ENCODE measurements around the gene RSPRY1.
"Not testable (repeated sequence)": the region's sequence is repeated elsewhere in the genome, so short reads cannot be mapped to it uniquely, and the experiment has no call there.

Gene RSPRY1

DNA sequence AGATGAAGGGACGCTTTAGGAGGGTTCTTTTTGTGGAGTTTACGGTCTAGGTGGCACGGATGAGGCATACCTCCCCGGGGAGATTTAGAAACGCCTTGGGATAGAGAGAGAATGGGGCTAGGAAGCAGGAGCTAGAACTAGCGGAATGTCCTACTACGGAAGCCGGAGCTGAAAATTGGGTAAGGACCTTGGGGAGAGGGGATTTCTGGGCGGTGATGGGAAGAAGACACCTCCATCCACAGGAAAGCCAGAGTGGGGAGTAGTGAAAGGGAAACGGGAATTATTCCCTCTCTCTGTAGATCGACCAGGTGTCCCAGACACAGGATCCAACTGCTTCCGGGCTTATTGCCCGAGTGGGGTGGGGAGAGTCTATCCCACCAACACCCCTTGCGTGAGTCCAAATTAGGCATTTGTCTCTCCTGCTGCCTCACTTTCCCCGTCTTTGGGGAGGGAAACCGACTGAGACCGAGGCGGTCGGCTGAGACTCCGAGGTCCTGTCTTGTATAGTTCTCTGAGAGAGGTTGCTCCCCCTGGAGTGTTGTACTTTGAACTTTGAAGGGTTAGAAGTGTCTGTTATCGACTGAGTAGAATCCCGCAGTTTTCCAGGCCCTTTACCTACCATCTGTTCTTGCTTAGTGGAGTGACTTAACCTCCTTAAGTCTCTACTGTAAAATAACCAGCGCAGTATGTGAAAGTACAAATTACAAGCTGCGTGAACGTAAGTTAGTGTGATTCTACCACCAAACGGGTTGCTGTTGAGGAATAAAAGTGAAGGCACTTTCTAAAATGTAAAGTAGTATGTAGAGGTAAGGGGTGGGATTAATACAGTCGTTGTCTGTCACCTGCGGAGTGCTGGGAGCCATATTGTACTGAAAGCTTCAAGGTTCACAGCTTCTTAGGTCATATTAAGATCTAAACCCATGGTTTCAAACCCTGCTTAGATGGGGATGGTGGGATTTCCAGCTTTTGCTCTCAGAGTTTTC is 1.0 kb downstream of the RSPRY1 start:
- no peak for DNase-seq

DNA sequence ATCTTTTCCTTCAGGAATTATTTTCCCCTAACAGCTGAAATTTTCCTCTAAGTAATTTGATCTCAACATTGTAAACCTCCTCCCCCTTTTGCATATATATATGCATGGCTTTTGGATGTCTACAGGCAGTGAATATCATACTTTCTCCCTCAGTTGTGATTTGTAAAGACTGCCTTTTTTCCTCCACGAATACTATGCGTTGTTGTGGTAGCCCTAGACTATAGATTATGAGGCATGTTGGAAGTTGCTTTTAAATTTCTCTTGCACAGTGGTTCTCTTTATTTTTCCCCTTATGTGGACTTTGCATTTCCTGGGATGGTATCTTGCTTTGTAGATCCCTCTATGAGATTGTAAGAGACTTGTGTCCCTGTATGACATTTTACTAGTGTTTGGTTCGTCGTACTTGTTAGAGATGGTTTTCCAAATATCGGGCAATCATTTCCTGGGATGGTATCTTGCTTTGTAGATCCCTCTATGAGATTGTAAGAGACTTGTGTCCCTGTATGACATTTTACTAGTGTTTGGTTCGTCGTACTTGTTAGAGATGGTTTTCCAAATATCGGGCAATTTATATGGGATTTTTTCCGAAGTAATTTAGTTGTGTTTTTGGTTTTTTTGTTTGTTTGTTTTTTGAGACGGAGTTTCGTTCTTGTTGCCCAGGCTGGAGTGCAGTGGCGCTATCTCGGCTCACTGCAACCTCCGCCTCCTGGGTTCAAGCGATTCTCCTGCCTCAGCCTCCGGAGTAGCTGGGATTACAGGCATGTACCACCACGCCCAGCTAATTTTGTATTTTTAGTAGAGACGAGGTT is 2.0 kb downstream of the RSPRY1 start:
- not testable (repeated sequence) for DNase-seq

DNA sequence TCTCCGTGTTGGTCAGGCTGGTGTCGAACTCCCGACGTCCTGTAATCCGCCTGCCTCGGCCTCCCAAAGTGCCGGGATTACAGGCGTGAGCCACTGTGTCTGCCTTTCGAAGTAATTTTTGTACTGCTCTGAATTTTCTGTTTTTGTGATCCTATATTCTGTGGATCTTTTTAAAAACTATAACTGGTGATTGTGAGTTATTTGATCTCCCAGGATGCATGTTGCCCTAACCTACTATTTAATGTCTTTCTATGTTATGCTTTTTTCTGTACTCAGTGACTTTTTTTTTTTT is 2.5 kb downstream of the RSPRY1 start:
- no peak for DNase-seq

DNA sequence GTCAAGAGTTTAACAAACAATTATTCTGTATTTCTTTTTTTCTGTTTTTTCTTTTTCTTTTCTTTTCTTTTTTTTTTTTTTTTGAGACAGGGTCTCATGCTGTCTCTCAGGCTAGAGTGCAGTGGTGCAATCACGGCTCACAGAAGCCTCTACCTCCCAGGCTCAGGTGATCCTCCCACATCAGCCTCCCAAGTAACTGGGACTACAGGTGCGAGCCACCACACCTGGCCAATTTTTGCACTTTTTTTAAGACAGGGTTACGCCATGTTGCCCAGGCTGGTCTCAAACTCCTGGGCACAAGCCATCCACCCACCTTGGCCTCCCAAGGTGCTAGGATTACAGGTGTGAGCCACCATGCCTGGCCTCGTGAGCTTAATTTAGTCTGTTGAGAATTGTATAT is 3.4 kb downstream of the RSPRY1 start:
- DNase-seq = not testable (repeated sequence)

DNA sequence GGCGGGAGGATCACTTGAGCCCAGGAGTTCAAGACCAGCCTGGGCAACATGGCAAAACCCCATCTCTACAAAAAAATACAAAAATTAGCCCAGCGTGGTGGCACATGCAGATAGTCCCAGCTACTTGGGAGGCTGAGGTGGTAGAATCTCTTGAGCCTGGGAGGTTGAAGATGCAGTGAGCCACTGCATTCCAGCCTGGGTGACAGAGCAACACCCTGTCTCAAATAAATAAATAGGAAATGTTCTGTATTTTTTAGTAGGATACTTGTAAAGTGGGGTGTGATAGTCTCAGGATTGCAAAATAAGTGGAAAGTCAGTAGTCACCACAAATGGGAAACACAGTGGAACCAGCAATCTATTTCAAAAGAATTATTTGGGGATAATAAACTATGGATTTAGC is 4.0 kb downstream of the RSPRY1 start:
- no peak for DNase-seq

DNA sequence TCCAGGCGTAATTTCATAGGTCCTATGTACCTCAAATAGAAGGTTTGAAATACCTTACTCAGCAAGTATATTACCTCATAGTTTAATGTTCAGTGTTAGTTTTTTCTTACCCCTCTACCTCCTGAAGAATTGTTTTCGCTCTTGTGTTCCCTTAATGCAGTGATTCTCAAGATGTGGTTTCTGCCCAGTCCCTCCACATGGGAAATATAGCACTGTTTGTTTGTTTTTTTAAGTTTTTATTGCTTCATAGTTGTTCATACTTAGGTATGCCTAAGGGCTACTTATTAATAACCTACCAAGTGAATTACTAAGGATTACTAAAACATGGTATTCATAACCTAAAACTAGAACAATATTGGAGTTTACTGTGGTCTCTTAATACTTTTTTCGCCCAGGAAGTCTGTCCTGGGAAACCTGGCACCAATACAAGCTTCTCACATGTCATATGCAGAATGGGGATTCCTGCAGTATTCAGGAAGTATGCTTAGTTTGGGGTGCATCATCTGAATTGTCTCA is 5.0 kb downstream of the RSPRY1 start:
- DNase-seq = no peak

DNA sequence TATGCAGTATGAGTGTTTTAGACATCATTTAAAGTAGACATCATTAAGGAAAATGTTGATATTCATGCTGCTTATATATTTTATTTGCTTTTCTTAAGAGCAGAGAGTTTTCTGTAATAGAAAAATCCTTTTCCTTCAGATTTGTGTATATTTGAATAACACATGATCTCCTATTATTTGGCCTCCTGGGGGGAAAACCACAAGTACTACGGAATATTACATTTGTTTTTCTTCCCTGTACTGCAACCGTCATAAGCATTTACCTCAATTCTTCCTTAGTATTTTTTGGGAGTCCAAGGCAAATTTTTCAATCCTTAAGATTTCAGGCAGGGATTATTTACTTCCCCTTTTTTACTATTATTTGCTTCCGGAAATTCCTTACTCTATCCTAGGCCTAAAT is 6.0 kb downstream of the RSPRY1 start:
- DNase-seq = no peak

DNA sequence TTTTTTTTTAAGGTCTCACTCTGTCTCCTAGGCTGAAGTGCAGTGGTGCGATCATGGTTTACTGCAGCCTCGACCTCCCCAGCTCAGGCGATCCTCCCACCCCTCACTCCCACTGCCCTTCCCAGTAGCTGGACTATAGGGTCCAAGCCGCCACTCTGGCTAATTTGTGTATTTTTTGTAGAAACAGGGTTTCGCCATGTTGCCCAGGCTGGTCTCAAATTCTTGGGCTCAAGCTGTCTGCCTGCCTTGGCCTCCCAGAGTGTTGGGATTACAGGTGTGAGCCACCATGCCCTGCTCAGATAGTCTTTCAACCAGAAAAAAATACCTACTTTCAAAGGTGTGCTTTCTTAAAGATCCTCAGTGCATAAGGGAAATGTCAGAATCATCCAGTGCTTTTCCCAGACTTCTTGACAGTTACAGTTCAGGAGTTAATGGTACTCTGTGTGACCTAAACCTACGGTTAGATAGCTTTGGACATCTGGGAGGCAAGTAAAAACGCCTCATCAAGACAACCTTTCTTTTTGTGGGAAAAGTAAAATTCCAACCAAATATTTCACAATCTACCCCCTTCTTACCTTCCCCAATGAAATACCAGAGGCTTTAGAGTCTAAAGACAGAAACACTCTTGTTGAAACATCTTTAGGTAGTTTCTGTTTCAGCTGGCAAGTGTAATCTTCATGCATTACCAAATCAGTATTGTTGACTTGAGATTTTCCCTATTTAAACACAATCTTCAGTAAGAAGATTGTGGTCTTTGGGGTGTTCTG is 6.8 kb downstream of the RSPRY1 start:
- no peak for DNase-seq

DNA sequence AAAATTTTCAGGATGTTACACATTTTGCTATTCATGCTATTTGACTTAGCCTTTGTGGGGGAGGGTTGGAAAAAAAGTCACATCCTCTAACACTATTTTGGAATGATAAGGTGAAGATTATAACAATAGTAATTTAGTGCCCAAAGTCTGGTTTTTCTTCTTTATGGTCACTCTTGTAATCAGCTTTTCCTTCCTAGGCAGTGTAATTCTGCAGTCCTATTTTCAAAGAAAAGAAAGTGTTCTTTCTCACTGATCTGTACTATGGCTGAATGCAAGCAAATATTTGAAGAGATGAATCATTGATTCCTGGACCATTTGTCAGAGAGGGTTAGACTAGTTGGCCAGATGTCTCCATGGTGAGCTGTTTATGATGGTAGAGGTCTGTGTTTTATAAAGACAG is 8.4 kb downstream of the RSPRY1 start:
- no peak for DNase-seq

DNA sequence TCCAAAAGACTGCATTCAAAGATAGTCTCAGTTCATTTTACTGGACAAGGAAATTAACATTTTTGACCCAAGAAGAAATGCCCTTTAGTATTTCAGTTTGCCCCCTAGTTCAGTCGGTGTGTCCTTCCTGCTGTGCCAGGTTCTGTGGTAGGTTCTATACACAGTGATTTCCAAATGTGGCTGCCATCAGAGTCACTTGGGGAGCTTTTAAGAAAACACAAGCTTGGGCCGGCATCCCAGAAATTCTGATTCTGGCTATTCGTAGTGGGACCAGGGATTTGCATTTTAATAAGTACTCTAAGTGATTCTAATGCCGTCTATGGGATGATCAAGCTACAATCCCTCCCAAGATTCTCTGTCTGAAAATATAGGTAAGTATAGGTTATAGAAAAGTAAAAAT is 10.2 kb downstream of the RSPRY1 start:
- no peak for DNase-seq

DNA sequence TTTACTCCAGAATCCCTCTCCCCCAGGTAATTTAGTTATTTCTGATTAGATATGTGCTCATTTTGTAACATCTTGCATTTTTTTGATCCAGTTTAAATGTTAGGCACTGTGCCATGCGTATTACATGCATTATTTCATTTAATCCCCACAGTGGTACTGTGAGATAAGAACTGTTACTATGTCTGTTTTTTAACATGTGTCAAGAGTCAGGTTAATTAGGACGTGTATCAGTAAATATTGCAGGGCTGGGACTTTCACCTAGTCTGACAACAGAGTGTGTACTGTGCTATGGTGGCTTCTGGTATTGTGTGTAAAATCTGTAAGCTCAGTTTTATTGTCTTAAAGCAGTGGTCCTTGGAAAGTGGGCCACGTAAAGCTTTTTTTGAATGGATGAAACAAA is 10.6 kb downstream of the RSPRY1 start:
- no peak for DNase-seq

DNA sequence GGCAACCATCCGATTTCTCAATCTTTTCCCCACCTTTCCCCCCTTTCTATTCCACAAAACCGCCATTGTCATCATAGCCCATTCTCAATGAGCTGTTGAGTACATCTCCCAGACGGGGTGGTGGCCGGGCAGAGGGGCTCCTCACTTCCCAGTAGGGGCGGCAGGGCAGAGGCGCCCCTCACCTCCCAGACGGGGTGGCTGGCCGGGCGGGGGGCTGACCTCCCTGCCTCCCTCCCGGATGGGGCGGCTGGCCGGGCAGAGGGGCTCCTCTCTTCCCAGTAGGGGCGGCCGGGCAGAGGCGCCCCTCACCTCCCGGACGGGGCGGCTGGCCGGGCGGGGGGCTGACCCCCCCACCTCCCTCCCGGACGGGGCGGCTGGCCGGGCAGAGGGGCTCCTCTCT is 14.2 kb downstream of the RSPRY1 start:
- not testable (repeated sequence) for DNase-seq

DNA sequence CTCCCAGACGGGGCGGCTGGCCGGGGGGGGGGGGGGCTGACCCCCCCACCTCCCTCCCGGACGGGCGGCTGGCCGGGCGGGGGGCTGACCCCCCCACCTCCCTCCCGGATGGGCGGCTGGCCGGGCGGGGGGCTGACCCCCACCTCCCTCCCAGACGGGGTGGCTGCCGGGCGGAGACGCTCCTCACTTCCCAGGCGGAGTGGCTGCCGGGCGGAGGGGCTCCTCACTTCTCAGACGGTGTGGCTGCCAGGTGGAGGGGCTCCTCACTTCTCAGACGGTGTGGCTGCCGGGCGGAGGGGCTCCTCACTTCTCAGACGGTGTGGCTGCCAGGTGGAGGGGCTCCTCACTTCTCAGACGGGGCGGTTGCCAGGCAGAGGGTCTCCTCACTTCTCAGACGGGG is 14.8 kb downstream of the RSPRY1 start:
- DNase-seq = not testable (repeated sequence)

DNA sequence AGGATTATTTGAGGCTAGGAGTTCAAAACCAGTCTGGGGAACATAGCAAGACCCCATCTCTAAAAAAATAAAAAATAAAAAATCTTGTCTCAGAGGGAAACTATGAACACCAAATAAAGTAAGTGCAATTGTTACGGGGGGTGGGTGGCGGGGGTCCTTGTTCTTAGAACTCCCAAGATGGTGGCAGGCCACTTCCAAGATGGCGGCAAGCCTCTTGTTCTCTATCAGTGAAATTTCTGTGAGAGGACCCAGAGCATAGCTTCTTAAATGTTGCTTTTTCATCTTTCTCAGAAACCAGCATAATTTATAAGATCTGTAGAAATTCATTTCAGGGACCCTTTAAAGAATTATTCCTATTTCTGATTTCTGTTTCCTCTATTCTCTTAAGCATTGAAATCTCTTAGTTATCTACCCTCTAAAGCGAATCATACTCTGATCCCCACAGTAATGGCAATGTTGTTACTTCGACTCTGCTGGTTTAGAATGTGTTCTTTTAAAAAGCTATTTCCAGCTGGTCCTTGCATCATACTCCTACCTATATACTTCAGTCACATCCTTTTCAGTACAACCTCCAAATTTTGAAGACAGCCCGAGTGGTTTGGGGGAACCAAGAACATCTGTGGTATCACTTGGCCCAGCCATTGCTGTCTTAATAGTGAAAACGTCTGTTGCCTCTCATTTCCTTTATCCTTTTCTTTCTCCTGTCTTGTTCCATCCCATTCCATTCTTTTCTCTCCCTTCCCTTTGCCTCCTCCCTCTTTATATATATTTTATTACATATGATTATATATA is 16.2 kb downstream of the RSPRY1 start:
- no peak for DNase-seq

DNA sequence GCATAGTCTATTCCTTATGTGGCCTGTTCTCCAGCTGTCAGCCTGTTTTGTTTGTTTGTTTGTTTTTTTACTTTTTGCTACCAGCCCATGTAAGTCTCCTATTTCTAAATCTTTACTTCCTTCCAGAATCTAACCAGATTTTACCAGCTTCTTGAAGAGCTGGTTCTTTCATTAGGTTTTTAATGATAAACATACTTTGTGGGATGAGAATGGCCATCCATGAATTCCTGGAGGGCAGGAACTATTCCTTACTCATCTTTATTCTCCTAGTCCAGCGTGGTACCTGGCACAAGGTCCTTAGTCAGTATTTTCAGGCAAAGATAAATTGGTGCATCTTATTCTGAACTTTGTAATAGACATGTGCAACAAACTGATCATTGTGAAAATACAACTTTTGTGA is 17.3 kb downstream of the RSPRY1 start:
- no peak for DNase-seq

DNA sequence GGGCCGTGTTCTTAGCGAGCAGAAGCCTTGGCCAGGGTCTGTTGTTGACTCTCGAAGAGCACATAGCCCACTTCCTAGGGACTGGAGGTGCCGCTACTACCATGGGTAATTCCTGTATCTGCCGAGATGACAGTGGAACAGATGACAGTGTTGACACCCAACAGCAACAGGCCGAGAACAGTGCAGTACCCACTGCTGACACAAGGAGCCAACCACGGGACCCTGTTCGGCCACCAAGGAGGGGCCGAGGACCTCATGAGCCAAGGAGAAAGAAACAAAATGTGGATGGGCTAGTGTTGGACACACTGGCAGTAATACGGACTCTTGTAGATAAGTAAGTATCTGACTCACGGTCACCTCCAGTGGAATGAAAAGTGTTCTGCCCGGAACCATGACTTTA is 18.5 kb downstream of the RSPRY1 start:
- DNase-seq = no peak

DNA sequence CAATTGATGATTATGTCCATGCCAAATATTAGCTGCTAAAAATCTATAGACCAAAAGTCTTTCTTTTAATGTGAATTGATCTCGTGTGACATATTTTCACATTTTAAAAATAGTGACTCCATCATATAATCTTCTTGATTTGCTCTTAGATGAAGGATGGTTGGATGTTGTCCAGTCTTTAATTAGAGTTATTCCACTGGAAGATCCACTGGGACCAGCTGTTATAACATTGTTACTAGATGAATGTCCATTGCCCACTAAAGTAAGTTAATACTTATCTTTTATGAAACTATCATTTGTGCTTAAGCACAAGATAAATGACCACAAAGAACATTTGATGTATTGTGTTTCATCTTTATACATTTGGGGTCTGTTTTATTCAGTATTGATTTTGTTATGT is 22.8 kb downstream of the RSPRY1 start:
- no peak for DNase-seq

DNA sequence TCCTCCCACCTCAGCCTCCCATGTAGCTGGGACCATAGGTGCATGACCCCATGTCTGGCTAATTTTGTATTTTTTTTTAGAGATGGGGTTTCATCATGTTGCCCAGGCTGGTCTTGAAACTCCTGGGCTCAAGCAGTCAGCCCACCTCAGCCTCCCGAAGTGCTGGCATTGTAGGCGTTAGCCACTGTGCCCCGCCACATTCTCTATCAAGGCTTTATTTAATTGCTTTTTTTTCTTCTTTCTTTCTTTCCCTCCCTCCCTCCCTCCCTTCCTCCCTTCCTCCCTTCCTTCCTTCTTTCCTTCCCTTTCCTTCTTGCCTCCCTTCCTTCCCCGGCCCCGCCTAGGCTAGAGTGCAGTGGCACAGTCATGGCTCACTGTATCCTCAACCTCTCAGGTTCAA is 23.7 kb downstream of the RSPRY1 start:
- no peak for DNase-seq

DNA sequence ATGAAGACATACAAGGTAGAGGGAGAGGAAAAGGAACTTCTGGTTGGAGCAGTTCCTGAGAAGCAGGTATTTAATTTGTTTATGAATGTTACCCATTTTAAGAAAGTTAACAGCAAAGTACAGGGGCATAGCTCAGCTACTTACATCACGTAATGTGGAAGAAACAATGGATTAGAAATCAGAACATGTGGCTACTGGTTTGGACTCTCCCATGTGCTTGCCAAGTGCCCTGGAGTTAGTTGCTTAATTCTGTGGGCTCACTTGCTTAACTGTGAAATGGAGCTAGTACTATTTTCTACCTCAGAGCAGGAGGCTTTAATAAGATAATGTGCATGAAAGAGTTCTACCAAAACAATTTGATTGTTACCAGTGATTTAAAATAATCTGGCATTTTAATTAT is 27.3 kb downstream of the RSPRY1 start:
- DNase-seq = no peak

DNA sequence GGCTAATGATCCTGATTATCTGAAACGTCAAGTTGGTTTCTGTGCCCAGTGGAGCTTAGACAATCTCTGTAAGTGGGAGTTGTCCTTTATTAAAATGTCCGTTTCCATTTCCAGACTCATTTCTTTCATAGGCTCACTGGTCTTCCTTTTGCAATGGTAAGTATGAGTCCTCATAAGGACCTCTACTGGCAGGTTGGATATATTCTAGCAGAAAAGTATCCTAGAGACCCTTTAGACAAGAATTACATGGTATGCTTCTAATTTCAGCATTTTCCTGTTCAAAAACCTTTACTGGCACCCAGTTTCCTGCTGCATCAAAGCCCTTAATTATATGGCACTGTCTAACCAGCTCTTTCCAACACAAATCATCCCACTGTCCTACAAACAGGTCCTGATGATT is 30.8 kb downstream of the RSPRY1 start:
- DNase-seq = no peak

DNA sequence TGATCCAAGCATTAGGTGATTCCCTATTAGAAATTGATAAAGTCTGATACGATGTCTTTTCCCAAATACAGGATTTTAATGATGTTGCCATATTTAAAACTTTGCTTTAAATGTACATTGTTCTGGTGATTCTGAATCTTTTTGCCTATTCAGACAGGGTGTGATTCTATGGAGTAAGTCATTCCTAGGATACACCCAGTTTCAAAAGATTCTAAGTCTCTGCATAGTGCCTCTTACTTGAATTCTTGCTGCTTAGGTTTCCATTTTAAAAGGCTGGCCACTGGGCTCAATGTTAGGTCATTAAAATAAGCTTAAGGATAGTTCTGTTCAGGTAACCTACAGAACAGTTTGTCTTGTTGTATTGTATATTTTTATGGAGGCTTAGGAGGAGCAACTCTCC is 36.9 kb downstream of the RSPRY1 start:
- DNase-seq = no peak

DNA sequence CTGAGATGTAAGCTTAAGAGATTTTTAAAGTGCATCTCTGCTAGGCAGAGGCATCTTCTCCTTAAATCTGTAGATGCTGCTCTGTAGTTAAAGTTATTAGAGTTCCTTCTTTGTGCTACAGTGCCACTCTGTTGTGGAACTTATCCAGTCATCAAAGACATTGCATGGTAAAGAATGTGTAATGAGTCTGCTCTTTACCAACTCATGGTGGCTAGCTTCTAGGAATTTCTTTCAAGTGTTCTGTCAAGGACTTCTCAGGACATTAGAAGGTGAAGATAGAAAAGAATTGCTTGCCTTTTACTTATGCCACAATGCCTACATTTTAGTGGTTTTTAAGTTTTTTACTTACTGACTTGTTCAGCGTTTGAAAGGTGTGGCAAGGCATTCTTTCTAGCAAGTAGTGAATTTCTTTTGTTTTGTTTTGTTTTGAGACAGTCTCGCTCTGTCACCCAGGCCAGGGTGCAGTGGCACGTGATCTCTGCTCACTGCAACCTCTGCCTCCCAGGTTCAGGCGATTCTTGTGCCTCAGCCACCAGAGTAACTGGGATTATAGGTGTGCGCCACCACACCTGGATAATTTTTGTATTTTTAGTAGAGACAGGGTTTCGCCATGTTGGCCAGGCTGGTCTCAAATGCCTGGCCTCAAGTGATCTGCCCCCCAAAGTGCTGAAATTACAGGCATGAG is 38.7 kb downstream of the RSPRY1 start:
- DNase-seq = no peak

All from NCI-H345 (cell line).